ENCODE data around the gene TMTC2.

Gene TMTC2

GRCh38 chr12:82964446-82964845 is 277.7 kb downstream of the TMTC2 start:
- DNase-seq: no peak

GRCh38 chr12:82966001-82966559 is 279.4 kb downstream of the TMTC2 start:
- no peak for DNase-seq

GRCh38 chr12:82968631-82969367 is 282.1 kb downstream of the TMTC2 start:
- no peak for DNase-seq

- no peak for DNase-seq
Observed at GRCh38 chr12:82970614-82971013, 283.9 kb downstream of the TMTC2 start.

GRCh38 chr12:82971584-82971983 is 284.9 kb downstream of the TMTC2 start:
- no peak for DNase-seq

- no peak for DNase-seq
Observed at GRCh38 chr12:82972624-82973023, 285.9 kb downstream of the TMTC2 start.

- no peak for DNase-seq
Observed at GRCh38 chr12:82973592-82973991, 286.9 kb downstream of the TMTC2 start.

- DNase-seq: no peak
Observed at GRCh38 chr12:82981150-82981549, 294.4 kb downstream of the TMTC2 start.

GRCh38 chr12:82994117-82994516 is 307.4 kb downstream of the TMTC2 start:
- DNase-seq: no peak

GRCh38 chr12:82996168-82996812 is 309.6 kb downstream of the TMTC2 start:
- DNase-seq: no peak

GRCh38 chr12:82998509-82998908 is 311.8 kb downstream of the TMTC2 start:
- DNase-seq: no peak

- DNase-seq: no peak
Observed at GRCh38 chr12:83003026-83003425, 316.3 kb downstream of the TMTC2 start.

GRCh38 chr12:83005534-83006197 is 319.0 kb downstream of the TMTC2 start:
- DNase-seq: no peak

- no peak for DNase-seq
Observed at GRCh38 chr12:83008703-83009102, 322.0 kb downstream of the TMTC2 start.

GRCh38 chr12:83010169-83010804 is 323.6 kb downstream of the TMTC2 start:
- DNase-seq: no peak

GRCh38 chr12:83015390-83016217 is 328.9 kb downstream of the TMTC2 start:
- no peak for DNase-seq

- no peak for DNase-seq
Observed at GRCh38 chr12:83016218-83016835, 329.6 kb downstream of the TMTC2 start.

GRCh38 chr12:83016991-83017390 is 330.3 kb downstream of the TMTC2 start:
- no peak for DNase-seq

GRCh38 chr12:83018088-83018487 is 331.4 kb downstream of the TMTC2 start:
- no peak for DNase-seq

GRCh38 chr12:83027021-83027723 is 340.5 kb downstream of the TMTC2 start:
- DNase-seq: no peak

- DNase-seq: no peak
Observed at GRCh38 chr12:83031196-83031595, 344.5 kb downstream of the TMTC2 start.

All from activated CD4-positive, alpha-beta T cell treated with anti-CD3 and anti-CD28 coated beads, Interleukin-2, amount 50 U/mL, for 1 hour (primary cell).